ENCODE data around the gene QRICH1.

QRICH1 gene

DNA sequence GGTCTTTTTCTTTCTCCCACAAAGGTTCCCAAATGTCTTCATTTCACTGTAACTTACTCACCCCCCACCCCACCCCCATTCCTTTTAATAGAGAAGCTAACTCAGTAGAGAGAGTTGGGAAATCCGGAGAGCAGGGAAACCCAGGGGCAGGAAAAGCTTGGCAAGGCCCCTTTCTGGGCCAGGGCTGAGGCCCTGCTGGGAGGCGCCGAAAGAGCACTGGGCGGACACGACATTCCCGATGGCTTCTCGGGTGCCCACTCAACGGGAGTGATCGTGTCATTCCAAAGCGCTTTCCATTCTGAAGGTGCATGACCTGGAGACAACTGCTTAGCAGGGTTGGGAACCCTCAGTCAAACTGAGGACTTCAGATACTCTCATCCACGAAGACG, 73.9 kb downstream of the QRICH1 start:
- Histone ChIP-seq H3K4me3 (peak overlapping the region; percentile 74 to 99 (median 92)), H3K9ac (peak overlapping the region; percentile 98 to 100 (median 99)), H3K27me3 (no peaks in the 10 kb centered on the region), H3K36me3 (peaks cover 38 to 45% (median 41%) of the 10 kb centered on the region in 11 experiments), H3K9me3 (replicated peaks in 1 of 11) (no peaks in the 10 kb centered on the region), H3K27ac (peak overlapping the region; percentile 96 to 100 (median 99)), H3K4me1 (peaks cover 48 to 65% (median 57%) of the 10 kb centered on the region in 10 experiments), H3K4me2 (peak overlapping the region; percentile 96 to 100 (median 99)), H4K20me1 (peaks cover 5 to 56% (median 53%) of the 10 kb centered on the region in 11 experiments; a peak in 20 of 22 replicates)
- no peak for TF ChIP-seq Cebpa-rat (IDR thresholded peaks at IDR 0.05)

DNA sequence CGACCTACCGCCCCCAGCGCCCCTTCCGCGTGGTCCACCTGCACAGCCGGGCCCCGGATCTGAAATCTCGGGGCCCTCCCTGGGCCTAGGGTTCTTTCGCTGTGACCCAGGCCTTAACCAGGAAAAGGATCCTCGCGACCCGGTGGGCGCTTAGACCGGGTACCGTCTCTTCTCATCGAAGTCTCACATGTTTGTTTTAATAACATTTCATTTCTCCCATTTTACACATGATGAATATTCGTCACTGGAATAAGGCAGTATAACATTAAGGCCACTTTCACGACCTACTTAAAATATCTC, 75.2 kb downstream of the QRICH1 start:
- H3K4me2 ChIP-seq, result peak overlapping the region; percentile 96 to 100 (median 99)
- H3K27ac ChIP-seq, result peak overlapping the region; percentile 96 to 100 (median 99); a peak in 21 of 22 replicates
- peak overlapping the region; percentile 98 to 100 (median 99) for H3K9ac ChIP-seq
- peaks cover 18 to 56% (median 53%) of the 10 kb centered on the region in 11 experiments for H4K20me1 ChIP-seq
- peak overlapping the region; percentile 74 to 99 (median 92) for H3K4me3 ChIP-seq
- peaks cover 35 to 65% (median 54%) of the 10 kb centered on the region in 10 experiments for H3K4me1 ChIP-seq
- H3K9me3 ChIP-seq (replicated peaks in 1 of 11), result no peaks in the 10 kb centered on the region
- no peaks in the 10 kb centered on the region for H3K27me3 ChIP-seq
- peaks cover 38 to 45% (median 41%) of the 10 kb centered on the region in 11 experiments for H3K36me3 ChIP-seq
- no peak for TF ChIP-seq Cebpa-rat (IDR thresholded peaks at IDR 0.05)

DNA sequence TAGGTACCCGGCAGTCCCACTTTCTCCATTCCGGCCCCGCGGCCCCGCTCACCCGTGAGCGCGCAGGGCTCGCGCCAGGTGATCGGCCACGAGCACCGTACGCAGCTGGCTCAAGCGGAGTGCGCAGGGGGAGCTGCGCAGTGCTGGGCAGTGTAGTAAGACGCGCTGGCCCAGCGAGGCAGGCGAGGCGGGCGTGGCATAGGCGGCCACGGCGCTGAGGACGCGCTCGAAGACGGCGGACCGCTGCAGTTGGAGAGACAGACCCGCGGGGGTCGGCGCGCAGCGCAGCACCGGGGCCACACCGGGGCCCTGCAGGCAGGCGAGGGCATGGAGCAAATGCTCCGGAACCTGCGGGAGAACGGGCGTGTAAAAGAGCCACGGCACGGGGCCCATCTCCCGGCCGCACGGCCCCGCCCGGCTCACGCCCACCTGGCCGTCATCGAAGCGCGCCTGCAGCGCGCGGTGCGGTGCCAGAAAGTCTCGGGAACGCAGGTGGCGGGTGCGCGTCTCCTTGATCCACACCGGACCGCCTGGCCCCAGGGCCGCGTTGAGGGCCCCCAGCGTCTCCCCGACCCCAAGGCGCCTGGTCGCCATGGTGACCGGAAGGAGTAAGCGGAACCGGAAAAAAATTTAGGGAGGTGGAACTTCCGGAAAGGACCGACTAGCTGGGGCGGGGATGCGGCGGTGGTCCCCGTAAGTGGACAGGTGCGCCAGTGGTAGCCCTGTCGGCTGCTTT, 75.7 kb downstream of the QRICH1 start, which contains the start of gene DALRD3:
DALRD3 (minus strand) TSS at position 610 of the 736 bp plus-strand sequence; CDS start at position 594, 16 bp downstream.
- H3K9me3 ChIP-seq (replicated peaks in 1 of 11), result no peaks in the 10 kb centered on the region
- H3K36me3 ChIP-seq, result peaks cover 38 to 45% (median 41%) of the 10 kb centered on the region in 11 experiments
- no peak for TF ChIP-seq Cebpa-rat (IDR thresholded peaks at IDR 0.05)
- H3K4me1 ChIP-seq, result peaks cover 30 to 65% (median 53%) of the 10 kb centered on the region in 10 experiments
- peak within 1 kb of the TSS; percentile 74 to 99 (median 92) for H3K4me3 ChIP-seq
- H4K20me1 ChIP-seq, result peaks cover 23 to 56% (median 53%) of the 10 kb centered on the region in 11 experiments
- H3K9ac ChIP-seq, result peak within 1 kb of the TSS; percentile 98 to 100 (median 99)
- H3K27me3 ChIP-seq, result no peaks in the 10 kb centered on the region
- H3K4me2 ChIP-seq, result peak within 1 kb of the TSS; percentile 96 to 100 (median 99)
- H3K27ac ChIP-seq, result peak within 1 kb of the TSS; percentile 96 to 100 (median 99)

DNA sequence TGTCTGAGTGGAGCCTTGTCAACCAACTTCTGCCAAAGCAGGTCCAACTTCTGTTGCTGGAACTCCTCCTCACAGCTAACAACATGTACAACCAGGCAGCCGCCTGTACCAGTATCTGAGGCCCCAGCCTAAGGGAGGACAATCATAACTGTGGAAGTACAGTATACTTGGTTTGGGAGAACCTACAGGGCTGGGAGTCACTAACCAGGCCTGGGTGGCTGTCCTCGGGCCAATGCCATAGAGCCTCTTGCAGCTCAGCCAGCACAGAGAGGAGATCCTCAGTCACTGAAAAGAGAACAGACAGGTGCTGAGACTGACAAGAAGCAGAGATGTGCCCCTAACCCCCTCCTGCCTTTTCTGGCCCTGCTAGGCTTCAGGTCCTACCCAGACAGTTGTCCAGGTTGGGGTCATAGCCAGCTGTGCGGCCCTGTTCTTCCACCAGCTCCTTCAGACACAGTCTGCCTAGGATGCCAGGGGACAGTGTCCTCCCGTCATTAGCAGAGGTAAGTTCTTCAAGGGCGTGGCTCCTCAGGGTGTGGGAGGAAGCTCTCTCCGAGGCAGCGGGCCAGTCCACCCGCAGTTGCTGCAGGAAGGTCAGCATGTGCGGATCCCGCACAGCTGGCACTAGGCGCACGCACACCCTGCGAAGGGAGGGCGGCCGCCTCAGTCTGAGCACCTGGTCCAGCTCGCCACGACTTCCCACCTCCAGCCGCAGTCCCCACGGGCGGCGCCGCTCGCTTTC, 76.5 kb downstream of the QRICH1 start:
- peak overlapping the region; percentile 74 to 99 (median 92) for H3K4me3 ChIP-seq
- H3K9ac ChIP-seq, result peak overlapping the region; percentile 98 to 100 (median 99)
- peaks cover 29 to 56% (median 55%) of the 10 kb centered on the region in 11 experiments for H4K20me1 ChIP-seq
- TF ChIP-seq Cebpa-rat (IDR thresholded peaks at IDR 0.05), result no peak
- H3K9me3 ChIP-seq (replicated peaks in 1 of 11), result no peaks in the 10 kb centered on the region
- peaks cover 25 to 60% (median 49%) of the 10 kb centered on the region in 10 experiments; a peak in 19 of 20 replicates for H3K4me1 ChIP-seq
- H3K27me3 ChIP-seq, result no peaks in the 10 kb centered on the region
- peak overlapping the region; percentile 96 to 100 (median 99) for H3K4me2 ChIP-seq
- H3K27ac ChIP-seq, result peak overlapping the region; percentile 96 to 100 (median 99); a peak in 20 of 22 replicates
- H3K36me3 ChIP-seq, result peaks cover 41 to 48% (median 45%) of the 10 kb centered on the region in 11 experiments

DNA sequence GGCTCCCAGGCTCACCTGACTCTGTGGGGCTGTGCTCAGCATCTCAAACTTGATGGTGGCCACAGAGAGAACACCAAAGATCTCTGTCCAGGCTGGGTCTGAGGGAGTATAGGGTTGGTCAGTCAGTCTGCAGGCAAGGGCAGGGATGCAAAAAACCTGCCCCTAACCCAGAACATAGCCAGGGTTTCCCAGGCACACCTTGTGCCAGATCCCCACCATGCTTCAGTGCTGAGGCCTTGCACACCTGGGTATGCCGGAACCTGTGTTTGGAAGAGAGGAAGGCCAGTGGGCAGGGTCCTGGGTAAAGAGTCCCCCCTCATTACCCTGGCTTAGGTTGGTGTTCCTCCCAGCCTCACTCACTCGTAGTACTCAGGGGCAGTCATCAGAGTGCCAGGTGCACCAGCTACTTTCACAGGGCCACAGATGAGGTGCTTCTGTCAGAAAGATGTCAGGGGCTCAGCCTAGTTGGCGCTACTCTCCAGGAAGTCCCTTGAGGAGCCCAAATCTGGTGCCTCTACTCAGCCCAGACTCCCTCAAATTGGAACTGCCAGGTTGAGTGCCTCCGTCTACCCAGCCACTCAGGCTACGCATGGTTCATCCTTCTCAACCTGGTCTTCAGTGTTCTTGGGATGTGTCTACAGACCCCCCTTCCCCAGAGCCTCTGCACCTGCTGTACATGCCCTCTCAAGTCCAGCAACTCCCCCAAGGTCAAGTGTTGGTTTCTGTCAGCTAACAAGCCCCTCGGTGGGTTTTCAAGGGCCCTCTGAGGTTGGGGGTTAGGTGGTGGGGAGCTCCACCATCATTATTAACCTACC, 77.2 kb downstream of the QRICH1 start:
- 0 out of 22 replicates have a peak overlapping the region, but pooled peaks of 1 of the 11 experiments have one; percentile 99 for H3K27ac ChIP-seq

DNA sequence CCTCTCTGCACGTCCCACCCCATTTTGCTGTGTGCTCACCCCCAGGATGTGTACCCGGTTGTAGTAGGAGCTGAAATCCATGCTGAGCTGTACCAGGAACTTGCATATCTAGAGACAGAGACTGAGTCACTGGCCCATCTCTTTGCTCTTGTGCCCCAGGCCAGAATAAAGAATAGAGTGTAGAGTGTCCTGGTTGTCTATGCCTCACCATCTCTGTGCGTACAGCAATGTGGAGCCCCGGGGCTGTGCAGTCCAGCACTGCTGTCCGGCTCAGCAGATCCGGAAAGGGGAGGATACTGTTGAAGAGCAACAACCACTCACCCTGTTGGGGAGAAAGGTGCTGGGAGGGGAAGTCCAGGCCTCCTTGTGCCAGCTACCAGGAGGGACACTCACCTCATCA, 78.1 kb downstream of the QRICH1 start:
- no peak for TF ChIP-seq Cebpa-rat (IDR thresholded peaks at IDR 0.05)
- Histone ChIP-seq H3K4me3 (no peak overlapping the region), H3K9ac (peak overlapping the region in 3 of 11 experiments; percentile 13 to 98 (median 37); a peak in 2 of 22 replicates), H3K4me1 (peaks cover 25 to 67% (median 51%) of the 10 kb centered on the region in 10 experiments; a peak in 19 of 20 replicates), H4K20me1 (peaks cover 45 to 73% (median 71%) of the 10 kb centered on the region in 11 experiments), H3K27ac (no peak overlapping the region), H3K36me3 (peaks cover 53 to 65% (median 61%) of the 10 kb centered on the region in 11 experiments), H3K27me3 (no peaks in the 10 kb centered on the region), H3K4me2 (peak overlapping the region in 3 of 11 experiments; percentile 97 to 99 (median 98); a peak in 2 of 22 replicates), H3K9me3 (replicated peaks in 1 of 11) (no peaks in the 10 kb centered on the region)

More for the DNA sequence above, 77.2 kb downstream of the QRICH1 start:
- Histone ChIP-seq H3K9ac (peak overlapping the region in 6 of 11 experiments; percentile 98 to 100 (median 99); a peak in 9 of 22 replicates), H3K4me2 (peak overlapping the region; percentile 96 to 100 (median 99)), H3K4me3 (peak overlapping the region in 7 of 10 experiments; percentile 74 to 99 (median 95); a peak in 8 of 20 replicates), H3K36me3 (peaks cover 49 to 56% (median 53%) of the 10 kb centered on the region in 11 experiments), H3K27me3 (no peaks in the 10 kb centered on the region), H4K20me1 (peaks cover 37 to 64% (median 63%) of the 10 kb centered on the region in 11 experiments), H3K9me3 (replicated peaks in 1 of 11) (no peaks in the 10 kb centered on the region), H3K4me1 (peaks cover 25 to 64% (median 51%) of the 10 kb centered on the region in 10 experiments; a peak in 19 of 20 replicates)
- no peak for TF ChIP-seq Cebpa-rat (IDR thresholded peaks at IDR 0.05)

DNA sequence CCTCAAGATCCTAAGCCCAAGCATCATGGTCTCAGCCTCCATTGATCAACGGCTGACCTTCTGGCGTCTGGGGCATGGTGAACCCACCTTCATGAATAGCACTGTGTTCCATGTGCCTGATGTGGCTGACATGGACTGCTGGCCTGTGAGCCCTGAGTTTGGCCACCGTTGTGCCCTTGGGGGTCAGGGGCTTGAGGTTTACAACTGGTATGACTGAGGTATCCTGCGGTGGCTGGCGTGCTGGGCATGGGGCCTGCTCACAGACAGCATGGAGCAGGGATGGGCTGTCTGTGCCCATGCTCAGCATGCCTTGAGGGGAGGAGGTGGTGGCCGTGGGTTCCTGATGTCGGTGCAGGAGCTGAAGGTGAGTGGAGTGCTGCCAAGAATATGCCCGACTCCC, 78.8 kb downstream of the QRICH1 start:
- Histone ChIP-seq H3K9ac (no peak overlapping the region), H3K36me3 (peaks cover 56 to 72% (median 62%) of the 10 kb centered on the region in 11 experiments), H3K4me3 (no peak overlapping the region; a peak in 1 of 20 replicates), H4K20me1 (peaks cover 45 to 80% (median 78%) of the 10 kb centered on the region in 11 experiments), H3K4me2 (no peak overlapping the region), H3K4me1 (peaks cover 26 to 70% (median 53%) of the 10 kb centered on the region in 10 experiments), H3K9me3 (replicated peaks in 1 of 11) (no peaks in the 10 kb centered on the region), H3K27me3 (no peaks in the 10 kb centered on the region), H3K27ac (no peak overlapping the region)
- no peak for TF ChIP-seq Cebpa-rat (IDR thresholded peaks at IDR 0.05)
